SK-N-SH treated with all-trans-retinoic acid at 6 μM for 48 hours (cell line): Measurements from ENCODE around the gene TP53BP2.
A peak's percentile ranks its signal among the peaks of the same experiment; 100 is the strongest.

Experiments used
- ATAC-seq: fragments of 200-7000 bp; cut with Tn5 transposase; 3 replicates; pipeline ENCODE4 v1.9.1; 2020; ENCODE audit warnings: mild to moderate bottlenecking, moderate library complexity
- ARNTL ChIP-seq: fragments of 450-650 bp; formaldehyde crosslinking; IDR thresholded peaks from 2 replicates; pipeline ENCODE4 v1.5.0; 2020; ENCODE audit warnings: low read depth, mild to moderate bottlenecking, moderate library complexity, borderline replicate concordance
- BACH2 ChIP-seq: fragments of 250-450 bp; sonication (Bioruptor Pico); IDR thresholded peaks from 2 replicates; pipeline ENCODE4 v1.9.0; 2021; ENCODE audit warnings: mild to moderate bottlenecking, borderline replicate concordance
- CSDC2 ChIP-seq: fragments of 250-450 bp; sonication (Bioruptor Pico); IDR thresholded peaks from 2 replicates; pipeline ENCODE4 v1.5.0; 2020; ENCODE audit warnings: mild to moderate bottlenecking, moderate library complexity
- ESRRG ChIP-seq: fragments of 250-450 bp; sonication (Bioruptor Pico); IDR thresholded peaks from 2 replicates; pipeline ENCODE4 v1.6.1; 2021; ENCODE audit warnings: mild to moderate bottlenecking
- GLIS3 ChIP-seq: fragments of 250-450 bp; sonication (Bioruptor Pico); IDR thresholded peaks from 2 replicates; pipeline ENCODE4 v1.5.0; 2020; ENCODE audit warnings: mild to moderate bottlenecking, moderate library complexity
- ISL1 ChIP-seq: fragments of 250-450 bp; sonication (Bioruptor Pico); IDR thresholded peaks from 2 replicates; pipeline ENCODE4 v2.1.2; 2022; ENCODE audit warnings: mild to moderate bottlenecking, moderate library complexity
- OSR1 ChIP-seq: fragments of 250-450 bp; sonication (Bioruptor Pico); IDR thresholded peaks from 2 replicates; pipeline ENCODE4 v1.8.0; 2022; ENCODE audit warnings: moderate library complexity, mild to moderate bottlenecking, inconsistent platforms
- PPARA ChIP-seq: fragments of 250-450 bp; sonication (Bioruptor Pico); IDR thresholded peaks from 2 replicates; pipeline ENCODE4 v1.5.0; 2020; ENCODE audit warnings: mild to moderate bottlenecking, borderline replicate concordance
- RARB ChIP-seq: fragments of 250-450 bp; sonication (Bioruptor Pico); IDR thresholded peaks from 2 replicates; pipeline ENCODE4 v1.8.0; 2021; ENCODE audit warnings: mild to moderate bottlenecking, moderate library complexity
- TCF4 ChIP-seq: fragments of 250-450 bp; sonication (Bioruptor Pico); IDR thresholded peaks from 2 replicates; pipeline ENCODE4 v1.8.0; 2021; ENCODE audit warnings: mild to moderate bottlenecking, moderate library complexity, borderline replicate concordance
- TOX ChIP-seq: fragments of 250-450 bp; sonication (Bioruptor Pico); IDR thresholded peaks from 2 replicates; pipeline ENCODE4 v1.8.0; 2021; ENCODE audit warnings: mild to moderate bottlenecking, moderate library complexity, borderline replicate concordance
- ZC3H10 ChIP-seq: fragments of 250-450 bp; sonication (Bioruptor Pico); IDR thresholded peaks from 2 replicates; pipeline ENCODE4 v1.5.1; 2021; ENCODE audit warnings: mild to moderate bottlenecking, moderate library complexity
- ZFP30 ChIP-seq: fragments of 450-650 bp; formaldehyde crosslinking; IDR thresholded peaks from 2 replicates; pipeline ENCODE4 v1.5.0; 2022; ENCODE audit warnings: mild to moderate bottlenecking, moderate library complexity
- ZNF565 ChIP-seq: fragments of 450-650 bp; formaldehyde crosslinking; conservative IDR thresholded peaks from 2 replicates; pipeline ENCODE4 v1.5.0; 2020; ENCODE audit warnings: low read depth, mild to moderate bottlenecking, moderate library complexity
- ZNF70 ChIP-seq: fragments of 450-650 bp; formaldehyde crosslinking; IDR thresholded peaks from 2 replicates; pipeline ENCODE4 v1.5.0; 2020; ENCODE audit warnings: mild to moderate bottlenecking, moderate library complexity
- TF ChIP-seq, protein P1 (sequence below): fragments of 250-450 bp; sonication (Bioruptor Pico); IDR thresholded peaks from 2 replicates; pipeline ENCODE4 v1.5.1; 2021; ENCODE audit warnings: mild to moderate bottlenecking, moderate library complexity
- TF ChIP-seq, protein P2 (sequence below): fragments of 250-450 bp; sonication (Bioruptor Pico); IDR thresholded peaks from 2 replicates; pipeline ENCODE4 v1.8.0; 2021; ENCODE audit warnings: low read depth, mild to moderate bottlenecking, moderate library complexity, borderline replicate concordance
- TF ChIP-seq, protein P3 (sequence below): fragments of 250-450 bp; sonication (Bioruptor Pico); IDR thresholded peaks from 2 replicates; pipeline ENCODE4 v1.5.0; 2020; ENCODE audit warnings: mild to moderate bottlenecking, moderate library complexity
- TF ChIP-seq, protein P4 (sequence below): fragments of 250-450 bp; sonication (Bioruptor Pico); IDR thresholded peaks from 2 replicates; pipeline ENCODE4 v1.8.0; 2020; ENCODE audit warnings: mild to moderate bottlenecking, moderate library complexity, borderline replicate concordance
- TF ChIP-seq, protein P5 (sequence below): fragments of 250-450 bp; sonication (Bioruptor Pico); IDR thresholded peaks from 2 replicates; pipeline ENCODE4 v1.5.1; 2020; ENCODE audit warnings: low read depth, mild to moderate bottlenecking, moderate library complexity

The TP53BP2 gene

DNA sequence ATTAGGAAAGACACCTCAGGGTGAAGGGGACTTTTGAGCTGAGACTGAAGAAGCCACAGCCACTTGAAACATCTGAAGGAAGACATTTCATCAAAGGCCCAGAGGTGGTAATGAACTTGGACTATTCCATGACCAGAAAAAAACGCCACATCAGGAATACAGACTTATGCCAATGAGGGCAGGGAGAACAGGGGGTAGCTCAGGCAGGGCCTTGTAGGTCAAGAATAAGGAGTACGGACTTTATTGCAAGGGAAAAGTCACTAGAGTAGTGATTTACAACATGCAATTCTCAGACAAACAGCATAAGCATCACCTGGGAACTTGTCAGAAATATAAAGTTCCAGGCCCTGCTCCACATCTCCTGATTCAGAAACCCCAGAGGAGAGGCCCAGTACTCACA, 11.8 kb downstream of the TP53BP2 start:
- TF ChIP-seq ZNF565 (CRISPR knock-in tag) = no peak
- TF ChIP-seq, protein P1, sequence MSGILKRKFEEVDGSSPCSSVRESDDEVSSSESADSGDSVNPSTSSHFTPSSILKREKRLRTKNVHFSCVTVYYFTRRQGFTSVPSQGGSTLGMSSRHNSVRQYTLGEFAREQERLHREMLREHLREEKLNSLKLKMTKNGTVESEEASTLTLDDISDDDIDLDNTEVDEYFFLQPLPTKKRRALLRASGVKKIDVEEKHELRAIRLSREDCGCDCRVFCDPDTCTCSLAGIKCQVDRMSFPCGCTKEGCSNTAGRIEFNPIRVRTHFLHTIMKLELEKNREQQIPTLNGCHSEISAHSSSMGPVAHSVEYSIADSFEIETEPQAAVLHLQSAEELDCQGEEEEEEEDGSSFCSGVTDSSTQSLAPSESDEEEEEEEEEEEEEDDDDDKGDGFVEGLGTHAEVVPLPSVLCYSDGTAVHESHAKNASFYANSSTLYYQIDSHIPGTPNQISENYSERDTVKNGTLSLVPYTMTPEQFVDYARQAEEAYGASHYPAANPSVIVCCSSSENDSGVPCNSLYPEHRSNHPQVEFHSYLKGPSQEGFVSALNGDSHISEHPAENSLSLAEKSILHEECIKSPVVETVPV (CRISPR knock-in tag) = no peak
- no peak for TF ChIP-seq TOX (CRISPR knock-in tag)
- TF ChIP-seq OSR1 (CRISPR knock-in tag) = no peak
- TF ChIP-seq GLIS3 (CRISPR knock-in tag) = no peak
- TF ChIP-seq, all 23 proteins: peak for 0
- ATAC-seq = no peak

DNA sequence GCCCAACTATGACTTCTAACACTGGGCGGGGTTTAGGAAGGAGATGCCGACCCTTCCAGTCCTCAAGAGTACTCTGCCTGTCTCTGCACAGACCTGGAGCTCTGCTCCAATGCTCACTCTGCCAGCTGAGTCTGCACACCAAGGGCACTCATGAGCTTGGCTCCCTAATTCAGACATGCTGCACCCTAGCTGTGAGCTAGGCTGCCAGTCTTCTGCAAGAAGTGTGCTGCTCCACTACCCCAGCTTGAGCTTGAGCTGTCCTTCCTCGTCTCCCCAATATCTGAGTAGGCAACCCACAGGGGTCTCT, 13.2 kb downstream of the TP53BP2 start:
- TF ChIP-seq CSDC2 (CRISPR knock-in tag) (no peak), ISL1 (no peak), ZNF565 (CRISPR knock-in tag) (no peak), ZFP30 (CRISPR knock-in tag) (no peak), BACH2 (no peak), OSR1 (CRISPR knock-in tag) (no peak), ESRRG (CRISPR knock-in tag) (no peak), TOX (CRISPR knock-in tag) (no peak), PPARA (CRISPR knock-in tag) (no peak), ZNF70 (CRISPR knock-in tag) (no peak), TCF4 (no peak), ARNTL (CRISPR knock-in tag) (no peak), GLIS3 (CRISPR knock-in tag) (no peak)
- TF ChIP-seq, protein P2, sequence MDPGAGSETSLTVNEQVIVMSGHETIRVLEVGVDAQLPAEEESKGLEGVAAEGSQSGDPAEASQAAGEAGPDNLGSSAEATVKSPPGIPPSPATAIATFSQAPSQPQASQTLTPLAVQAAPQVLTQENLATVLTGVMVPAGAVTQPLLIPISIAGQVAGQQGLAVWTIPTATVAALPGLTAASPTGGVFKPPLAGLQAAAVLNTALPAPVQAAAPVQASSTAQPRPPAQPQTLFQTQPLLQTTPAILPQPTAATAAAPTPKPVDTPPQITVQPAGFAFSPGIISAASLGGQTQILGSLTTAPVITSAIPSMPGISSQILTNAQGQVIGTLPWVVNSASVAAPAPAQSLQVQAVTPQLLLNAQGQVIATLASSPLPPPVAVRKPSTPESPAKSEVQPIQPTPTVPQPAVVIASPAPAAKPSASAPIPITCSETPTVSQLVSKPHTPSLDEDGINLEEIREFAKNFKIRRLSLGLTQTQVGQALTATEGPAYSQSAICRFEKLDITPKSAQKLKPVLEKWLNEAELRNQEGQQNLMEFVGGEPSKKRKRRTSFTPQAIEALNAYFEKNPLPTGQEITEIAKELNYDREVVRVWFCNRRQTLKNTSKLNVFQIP (CRISPR knock-in tag) = no peak
- TF ChIP-seq, protein P3, sequence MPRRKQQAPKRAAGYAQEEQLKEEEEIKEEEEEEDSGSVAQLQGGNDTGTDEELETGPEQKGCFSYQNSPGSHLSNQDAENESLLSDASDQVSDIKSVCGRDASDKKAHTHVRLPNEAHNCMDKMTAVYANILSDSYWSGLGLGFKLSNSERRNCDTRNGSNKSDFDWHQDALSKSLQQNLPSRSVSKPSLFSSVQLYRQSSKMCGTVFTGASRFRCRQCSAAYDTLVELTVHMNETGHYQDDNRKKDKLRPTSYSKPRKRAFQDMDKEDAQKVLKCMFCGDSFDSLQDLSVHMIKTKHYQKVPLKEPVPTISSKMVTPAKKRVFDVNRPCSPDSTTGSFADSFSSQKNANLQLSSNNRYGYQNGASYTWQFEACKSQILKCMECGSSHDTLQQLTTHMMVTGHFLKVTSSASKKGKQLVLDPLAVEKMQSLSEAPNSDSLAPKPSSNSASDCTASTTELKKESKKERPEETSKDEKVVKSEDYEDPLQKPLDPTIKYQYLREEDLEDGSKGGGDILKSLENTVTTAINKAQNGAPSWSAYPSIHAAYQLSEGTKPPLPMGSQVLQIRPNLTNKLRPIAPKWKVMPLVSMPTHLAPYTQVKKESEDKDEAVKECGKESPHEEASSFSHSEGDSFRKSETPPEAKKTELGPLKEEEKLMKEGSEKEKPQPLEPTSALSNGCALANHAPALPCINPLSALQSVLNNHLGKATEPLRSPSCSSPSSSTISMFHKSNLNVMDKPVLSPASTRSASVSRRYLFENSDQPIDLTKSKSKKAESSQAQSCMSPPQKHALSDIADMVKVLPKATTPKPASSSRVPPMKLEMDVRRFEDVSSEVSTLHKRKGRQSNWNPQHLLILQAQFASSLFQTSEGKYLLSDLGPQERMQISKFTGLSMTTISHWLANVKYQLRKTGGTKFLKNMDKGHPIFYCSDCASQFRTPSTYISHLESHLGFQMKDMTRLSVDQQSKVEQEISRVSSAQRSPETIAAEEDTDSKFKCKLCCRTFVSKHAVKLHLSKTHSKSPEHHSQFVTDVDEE = no peak
- TF ChIP-seq, protein P4, sequence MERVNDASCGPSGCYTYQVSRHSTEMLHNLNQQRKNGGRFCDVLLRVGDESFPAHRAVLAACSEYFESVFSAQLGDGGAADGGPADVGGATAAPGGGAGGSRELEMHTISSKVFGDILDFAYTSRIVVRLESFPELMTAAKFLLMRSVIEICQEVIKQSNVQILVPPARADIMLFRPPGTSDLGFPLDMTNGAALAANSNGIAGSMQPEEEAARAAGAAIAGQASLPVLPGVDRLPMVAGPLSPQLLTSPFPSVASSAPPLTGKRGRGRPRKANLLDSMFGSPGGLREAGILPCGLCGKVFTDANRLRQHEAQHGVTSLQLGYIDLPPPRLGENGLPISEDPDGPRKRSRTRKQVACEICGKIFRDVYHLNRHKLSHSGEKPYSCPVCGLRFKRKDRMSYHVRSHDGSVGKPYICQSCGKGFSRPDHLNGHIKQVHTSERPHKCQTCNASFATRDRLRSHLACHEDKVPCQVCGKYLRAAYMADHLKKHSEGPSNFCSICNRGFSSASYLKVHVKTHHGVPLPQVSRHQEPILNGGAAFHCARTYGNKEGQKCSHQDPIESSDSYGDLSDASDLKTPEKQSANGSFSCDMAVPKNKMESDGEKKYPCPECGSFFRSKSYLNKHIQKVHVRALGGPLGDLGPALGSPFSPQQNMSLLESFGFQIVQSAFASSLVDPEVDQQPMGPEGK (CRISPR knock-in tag) = no peak
- TF ChIP-seq, protein P5, sequence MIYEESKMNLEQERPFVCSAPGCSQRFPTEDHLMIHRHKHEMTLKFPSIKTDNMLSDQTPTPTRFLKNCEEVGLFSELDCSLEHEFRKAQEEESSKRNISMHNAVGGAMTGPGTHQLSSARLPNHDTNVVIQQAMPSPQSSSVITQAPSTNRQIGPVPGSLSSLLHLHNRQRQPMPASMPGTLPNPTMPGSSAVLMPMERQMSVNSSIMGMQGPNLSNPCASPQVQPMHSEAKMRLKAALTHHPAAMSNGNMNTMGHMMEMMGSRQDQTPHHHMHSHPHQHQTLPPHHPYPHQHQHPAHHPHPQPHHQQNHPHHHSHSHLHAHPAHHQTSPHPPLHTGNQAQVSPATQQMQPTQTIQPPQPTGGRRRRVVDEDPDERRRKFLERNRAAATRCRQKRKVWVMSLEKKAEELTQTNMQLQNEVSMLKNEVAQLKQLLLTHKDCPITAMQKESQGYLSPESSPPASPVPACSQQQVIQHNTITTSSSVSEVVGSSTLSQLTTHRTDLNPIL (CRISPR knock-in tag) = no peak
- peak; percentile 51 for ATAC-seq

DNA sequence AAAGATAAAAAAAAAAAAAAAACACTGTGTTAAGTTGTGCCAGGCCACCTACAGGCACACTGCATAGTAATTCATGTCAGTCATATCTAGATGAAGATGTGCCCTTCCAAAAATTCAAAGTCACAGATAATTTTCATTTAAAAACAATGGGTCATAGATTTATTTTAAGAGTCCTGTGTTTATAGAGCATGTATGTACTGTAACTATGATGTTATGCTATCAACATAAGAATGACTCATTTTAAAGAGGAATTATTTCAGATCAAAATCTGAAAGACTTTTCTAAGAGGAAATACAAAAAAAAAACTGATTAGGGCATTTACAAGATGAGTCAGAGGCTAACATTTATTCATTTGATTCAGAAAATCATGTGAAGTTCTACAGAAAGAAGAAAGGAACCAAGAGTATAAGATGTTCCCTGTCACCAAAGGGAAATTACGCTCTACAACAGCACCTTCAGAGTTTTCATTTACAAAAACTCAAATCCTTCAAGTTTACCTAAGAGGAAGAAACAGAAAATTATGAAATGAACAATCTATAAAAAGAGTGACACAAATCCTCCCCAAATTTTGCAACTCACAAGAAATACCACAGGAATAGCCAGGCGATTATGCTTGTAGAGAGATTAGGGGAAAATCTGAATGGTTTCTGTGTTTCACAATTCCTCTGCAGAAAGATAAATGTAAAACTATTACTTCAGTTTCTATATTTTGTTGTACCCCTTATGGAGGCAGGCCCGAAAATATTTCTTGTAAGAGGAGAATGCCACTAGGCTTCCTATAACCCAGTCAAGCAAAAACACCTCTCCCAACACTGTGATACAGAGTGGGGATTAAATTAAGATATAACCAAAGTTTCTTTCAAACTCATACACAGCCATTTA, 13.8 kb downstream of the TP53BP2 start:
- TF ChIP-seq ZC3H10 (peak; percentile 54; the same call in 1 of the 2 replicates), RARB (CRISPR knock-in tag) (no peak), ISL1 (peak; percentile 92)
- ATAC-seq = peak; percentile 77
